Liver (tissue), 9 donors: ENCODE data around the gene DMRTC2. TPM values are rescaled to one million over a fixed set of nuclear protein-coding genes. Genes with fewer than 3 reads are reported as not detected.
A peak's percentile ranks its signal among the peaks of the same experiment; 100 is the strongest.

Experiments used
- DNase-seq: peaks from one replicate; pipeline ENCODE4 v3.0.0-alpha.2; 2017; ENCODE audit warnings: low spot score
- H3K27ac ChIP-seq, 2 donors: one replicate each; pipeline ENCODE4 v1.7.0; 2013; ENCODE audit warnings: inconsistent platforms in 2 of 2, low read length in 2 of 2, control low read depth in 1 of 2, low read depth in 1 of 2, mild to moderate bottlenecking in 1 of 2
- H3K27me3 ChIP-seq, 4 donors: one replicate each; pipeline versions ENCODE4 v1.6.1 to v1.7.0; 2013; ENCODE audit warnings: low read length in 3 of 4, inconsistent platforms in 1 of 4, mild to moderate bottlenecking in 1 of 4, moderate library complexity in 1 of 4; ENCODE audit not compliant: control insufficient read depth in 4 of 4, insufficient read depth in 4 of 4
- H3K36me3 ChIP-seq, 4 donors: one replicate each; pipeline versions ENCODE4 v1.6.1 to v1.7.0; 2013; ENCODE audit warnings: low read length in 3 of 4, mild to moderate bottlenecking in 3 of 4, low read depth in 1 of 4, moderate library complexity in 1 of 4; ENCODE audit not compliant: control insufficient read depth in 4 of 4, insufficient read depth in 3 of 4
- H3K4me1 ChIP-seq, 4 donors: one replicate each; pipeline versions ENCODE4 v1.6.1 to v1.7.0; 2013; ENCODE audit warnings: low read length in 3 of 4, mild to moderate bottlenecking in 3 of 4, moderate library complexity in 1 of 4; ENCODE audit not compliant: control insufficient read depth in 4 of 4, insufficient read depth in 4 of 4
- H3K4me3 ChIP-seq, 3 donors: one replicate each; pipeline versions ENCODE4 v1.6.1 to v1.7.0; 2013; ENCODE audit warnings: low read length in 3 of 3, control low read depth in 1 of 3, low read depth in 1 of 3, mild to moderate bottlenecking in 1 of 3
- H3K9ac ChIP-seq, 2 donors: one replicate each; pipeline ENCODE4 v1.7.0; 2013; ENCODE audit warnings: low read length in 2 of 2, mild to moderate bottlenecking in 2 of 2, moderate library complexity in 2 of 2, control low read depth in 1 of 2, low read depth in 1 of 2
- H3K9me3 ChIP-seq, 4 donors: one replicate each; pipeline versions ENCODE4 v1.6.1 to v1.7.0; 2013; ENCODE audit warnings: low read length in 3 of 4; ENCODE audit not compliant: control insufficient read depth in 4 of 4
- ATF3 ChIP-seq: IDR thresholded peaks from 2 replicates; pipeline ENCODE4 v1.6.1; 2016; ENCODE audit warnings: antibody characterized with exemption
- CTCF ChIP-seq: fragments of 150-350 bp; IDR thresholded peaks from 2 replicates; pipeline ENCODE4 v1.5.1; 2017; ENCODE audit warnings: improper control_type of control experiment, low read depth, low read length; ENCODE audit not compliant: missing input control
- EGR1 ChIP-seq, 2 donors: IDR thresholded peaks; 2 replicates each; pipeline ENCODE4 v1.6.1; 2016 to 2018; ENCODE audit warnings: antibody characterized with exemption in 2 of 2, low read depth in 2 of 2
- FOXA1 ChIP-seq: IDR thresholded peaks from 2 replicates; pipeline ENCODE4 v1.6.1; 2016; ENCODE audit warnings: antibody characterized with exemption
- FOXA2 ChIP-seq: IDR thresholded peaks from 2 replicates; pipeline ENCODE4 v1.6.1; 2016; ENCODE audit warnings: antibody characterized with exemption
- GABPA ChIP-seq, 2 donors: IDR thresholded peaks in 1 of 2; conservative IDR thresholded peaks in 1 of 2; 2 replicates each; pipeline ENCODE4 v1.6.1; 2016; ENCODE audit warnings: antibody characterized with exemption in 2 of 2, mild to moderate bottlenecking in 1 of 2, moderate library complexity in 1 of 2
- HNF4A ChIP-seq, 2 donors: conservative IDR thresholded peaks; 2 replicates each; pipeline ENCODE4 v1.6.1; 2016; ENCODE audit warnings: antibody characterized with exemption in 2 of 2, mild to moderate bottlenecking in 2 of 2
- HNF4G ChIP-seq: IDR thresholded peaks from 2 replicates; pipeline ENCODE4 v1.6.1; 2016; ENCODE audit warnings: antibody characterized with exemption
- JUND ChIP-seq, 2 donors: IDR thresholded peaks; 2 replicates each; pipeline ENCODE4 v1.6.1; 2016; ENCODE audit warnings: antibody characterized with exemption in 2 of 2
- RAD21 ChIP-seq, 2 donors: IDR thresholded peaks; 2 replicates each; pipeline ENCODE4 v1.6.1; 2016; ENCODE audit warnings: antibody characterized with exemption in 2 of 2, mild to moderate bottlenecking in 2 of 2
- REST ChIP-seq: IDR thresholded peaks from 2 replicates; pipeline ENCODE4 v1.6.1; 2016; ENCODE audit warnings: antibody characterized with exemption, mild to moderate bottlenecking
- RXRA ChIP-seq, 2 donors: IDR thresholded peaks; 2 replicates each; pipeline ENCODE4 v1.6.1; 2017 to 2018; ENCODE audit warnings: antibody characterized with exemption in 2 of 2, mild to moderate bottlenecking in 1 of 2
- SP1 ChIP-seq: IDR thresholded peaks from 2 replicates; pipeline ENCODE4 v1.6.1; 2018; ENCODE audit warnings: antibody characterized with exemption, mild to moderate bottlenecking
- TAF1 ChIP-seq: conservative IDR thresholded peaks from 2 replicates; pipeline ENCODE4 v1.6.1; 2016; ENCODE audit warnings: antibody characterized with exemption, mild to moderate bottlenecking
- YY1 ChIP-seq: IDR thresholded peaks from 2 replicates; pipeline ENCODE4 v1.6.1; 2016; ENCODE audit warnings: antibody characterized with exemption, mild to moderate bottlenecking
- ZBTB33 ChIP-seq: IDR thresholded peaks from 2 replicates; pipeline ENCODE4 v1.6.1; 2016; ENCODE audit warnings: antibody characterized with exemption
- WGBS: extraction: QIAGEN DNeasy Blood & Tissue Kit; methylation state at CpG from one replicate; pipeline ENCODE4 v1.1.7; 2013; 5-methylcytosine and 5-hydroxymethylcytosine counted together
- polyA plus RNA-seq, 2 donors: library from polyadenylated mRNA; stranded (reverse) in 1 of 2; unstranded in 1 of 2; fragments of 200-250 nt in 1 of 2; fragments of >200 nt in 1 of 2; fragmentation: Nextera tagmentation in 1 of 2; extraction: Ambion mirVana in 1 of 2; gene quantifications; one replicate each; pipeline versions ENCODE4 v1.2.1 to v1.2.3, GENCODE V29; 2013 to 2015
- total RNA-seq, 2 donors: library from RNA; depleted of rRNA; stranded (reverse); fragments of >200 nt; gene quantifications; one replicate each; pipeline ENCODE4 v1.2.3, GENCODE V29; 2014
- donor health status: healthy.
- donor health status: healthy.
- donor health status: healthy.
- donor health status: healthy.
- donor health status: healthy.

DMRTC2 gene
- total and polyA plus RNA-seq, 4 donors = not detected

- DNase-seq = peak; percentile 47
- Histone ChIP-seq H3K36me3 (peaks cover 9 to 36% (median 34%) of the 10 kb centered on the region in 4 donors), H3K27ac (peak overlapping the region; percentile 99 to 100), H3K27me3 (no peaks in the 10 kb centered on the region), H3K4me3 (peak overlapping the region; percentile 70 to 92 (median 86)), H3K4me1 (peaks cover 4 to 30% (median 25%) of the 10 kb centered on the region in 4 donors), H3K9ac (peak overlapping the region; percentile 46 to 69), H3K9me3 (no peaks in the 10 kb centered on the region)
- WGBS = under 1% methylated on average over 45 of the region's 45 CpGs
- TF ChIP-seq JUND (IDR thresholded peaks at IDR 0.05) = no peak
Observed at GRCh38 chr19:41860419-41861115, 15.7 kb downstream of the DMRTC2 start.

GRCh38 chr19:41861116-41861768, 16.4 kb downstream of the DMRTC2 start:
- TF ChIP-seq REST = no peak
- no peak for TF ChIP-seq HNF4G
- no peak for TF ChIP-seq EGR1 (IDR thresholded peaks at IDR 0.05; ENCODE audit: low read depth in 2 of 2)
- no peak for TF ChIP-seq FOXA2
- no peak for TF ChIP-seq ZBTB33
- no peak for TF ChIP-seq SP1
- TF ChIP-seq FOXA1 = no peak
- TF ChIP-seq HNF4A (conservative IDR thresholded peaks at IDR 0.05) = no peak
- TF ChIP-seq YY1 = no peak
- TF ChIP-seq CTCF = no peak
- TF ChIP-seq JUND (IDR thresholded peaks at IDR 0.05) = no peak
- TF ChIP-seq RAD21 (IDR thresholded peaks at IDR 0.05) = no peak
- TF ChIP-seq GABPA (IDR thresholded peaks at IDR 0.05 in 1 of 2, conservative IDR thresholded peaks at IDR 0.05 in 1 of 2) = no peak
- no peak for TF ChIP-seq ATF3
- no peak for TF ChIP-seq TAF1
- no peak for TF ChIP-seq RXRA (IDR thresholded peaks at IDR 0.05)
- H3K36me3 ChIP-seq = peaks cover 9 to 39% (median 35%) of the 10 kb centered on the region in 4 donors
- H3K4me3 ChIP-seq = peak overlapping the region; percentile 70 to 92 (median 86)
- peak overlapping the region in 1 of 2 donors; percentile 99 for H3K27ac ChIP-seq
- H3K27me3 ChIP-seq = no peaks in the 10 kb centered on the region
- peak overlapping the region; percentile 46 to 69 for H3K9ac ChIP-seq
- no peaks in the 10 kb centered on the region for H3K9me3 ChIP-seq
- DNase-seq = no peak
- peaks cover 4 to 30% (median 25%) of the 10 kb centered on the region in 4 donors for H3K4me1 ChIP-seq
- 50% methylated on average over 9 of the region's 9 CpGs for WGBS
